Colonic mucosa (tissue), 4 donors: ENCODE data around the gene IMMP2L. TPM values are rescaled to one million over a fixed set of nuclear protein-coding genes. Genes with fewer than 3 reads are reported as not detected.
"Not testable (repeated sequence)": the region's sequence is repeated elsewhere in the genome, so short reads cannot be mapped to it uniquely, and the experiment has no call there.

ENCODE experiments used
- DNase-seq: peaks from one replicate; pipeline ENCODE4 v3.0.0-alpha.2; 2020
- H3K27ac ChIP-seq: fragments of 200-600 bp; one replicate; pipeline ENCODE4 v1.8.0; 2021
- H3K27me3 ChIP-seq: fragments of 200-600 bp; one replicate; pipeline ENCODE4 v1.8.0; 2021
- H3K36me3 ChIP-seq: fragments of 200-600 bp; one replicate; pipeline ENCODE4 v1.8.0; 2021
- H3K4me1 ChIP-seq: fragments of 200-600 bp; one replicate; pipeline ENCODE4 v1.8.0; 2021; ENCODE audit warnings: mild to moderate bottlenecking
- H3K4me3 ChIP-seq: fragments of 200-600 bp; one replicate; pipeline ENCODE4 v1.8.0; 2021
- H3K9ac ChIP-seq, 2 donors: one replicate each; pipeline ENCODE4 v1.7.0; 2013; ENCODE audit warnings: control low read depth in 2 of 2, low read depth in 2 of 2, low read length in 2 of 2
- H3K9me3 ChIP-seq: fragments of 200-600 bp; one replicate; pipeline ENCODE4 v1.8.0; 2021
- CTCF ChIP-seq: fragments of 200-600 bp; IDR thresholded peaks from one replicate; pipeline ENCODE4 v1.8.0; 2022; ENCODE audit warnings: antibody characterized with exemption, mild to moderate bottlenecking
- intact Hi-C: fragments of 100-400 bp; cut with DNase I; formaldehyde crosslinking; loops from one replicate; pipeline ENCODE4 v1.14.1; 2022
- total RNA-seq, 2 donors: library from RNA; stranded (reverse); fragmentation: NEBNext Ultra II Directional in 1 of 2; extraction: Animal tissue kit (Norgen Biotek cat#: 25700) in 1 of 2; gene quantifications; one replicate each; pipeline ENCODE4 v1.2.1, GENCODE V29; 2021
- donor health status: healthy.
- donor health status: DM: no; HTN: no; CAD: no.
- donor health status: DM: no; HTN: no; CAD: no.

The IMMP2L gene
- total RNA-seq, 2 donors from 2014 or later: 13.4 to 15.4 TPM

- no peak for TF ChIP-seq CTCF
- H3K27me3 ChIP-seq: no peaks in the 10 kb centered on the region
- H3K27ac ChIP-seq: no peak overlapping the region
- H3K4me1 ChIP-seq: no peaks in the 10 kb centered on the region
- intact Hi-C loops: no loop called here
- H3K9ac ChIP-seq: no peak overlapping the region
- no peak overlapping the region for H3K4me3 ChIP-seq
- no peak for DNase-seq
- H3K9me3 ChIP-seq: no peaks in the 10 kb centered on the region
- H3K36me3 ChIP-seq: no peaks in the 10 kb centered on the region
Measured at GRCh38 chr7:111594602-111595001, 32.3 kb upstream of the IMMP2L start.

- Histone ChIP-seq H3K36me3 (no peaks in the 10 kb centered on the region), H3K4me1 (no peaks in the 10 kb centered on the region), H3K9me3 (no peaks in the 10 kb centered on the region), H3K4me3 (no peak overlapping the region), H3K27me3 (no peaks in the 10 kb centered on the region), H3K27ac (no peak overlapping the region), H3K9ac (no peak overlapping the region)
- intact Hi-C loops: no loop called here
- no peak for TF ChIP-seq CTCF
- no peak for DNase-seq
Measured at GRCh38 chr7:111593343-111593742, 31.1 kb upstream of the IMMP2L start.

GRCh38 chr7:111588065-111588433, 25.8 kb upstream of the IMMP2L start:
- Histone ChIP-seq H3K27ac (no peak overlapping the region), H3K36me3 (no peaks in the 10 kb centered on the region), H3K27me3 (no peaks in the 10 kb centered on the region), H3K9me3 (no peaks in the 10 kb centered on the region), H3K4me1 (no peaks in the 10 kb centered on the region), H3K4me3 (no peak overlapping the region), H3K9ac (no peak overlapping the region)
- TF ChIP-seq CTCF: no peak
- DNase-seq: no peak
- intact Hi-C loops: no loop called here

DNA sequence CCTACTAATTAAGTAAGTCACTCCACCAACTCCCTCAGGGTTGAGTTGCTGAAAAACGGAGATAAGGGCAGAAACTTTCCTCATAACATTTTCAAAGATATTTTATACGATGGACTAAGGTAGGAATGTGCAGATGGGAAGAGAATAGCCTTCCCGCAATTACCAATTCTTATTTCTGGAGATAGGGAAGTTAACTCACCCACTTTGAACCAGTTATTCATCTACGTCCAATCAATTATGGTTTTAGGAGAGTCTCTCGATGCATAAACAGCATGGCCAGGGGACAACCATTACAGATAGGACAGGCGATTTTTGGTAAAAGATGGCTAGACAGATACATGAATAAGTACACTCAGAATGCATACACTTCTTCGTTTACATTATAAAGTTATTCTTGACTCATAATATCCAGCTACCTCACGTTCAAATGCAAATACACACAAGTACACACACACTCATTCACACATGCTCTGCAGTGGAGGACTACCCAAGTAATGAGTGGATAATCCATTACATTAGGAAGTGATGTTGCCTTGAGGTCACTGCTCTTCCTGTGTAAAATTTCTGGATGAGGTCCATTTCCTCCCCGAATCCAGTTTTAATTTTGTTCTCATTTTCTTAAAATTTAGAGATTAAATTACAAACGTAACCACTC, 25.2 kb upstream of the IMMP2L start:
- intact Hi-C loops: no loop called here

GRCh38 chr7:111586711-111587409, 24.6 kb upstream of the IMMP2L start:
- intact Hi-C loops: no loop called here
- H3K27ac ChIP-seq: no peak overlapping the region
- no peaks in the 10 kb centered on the region for H3K36me3 ChIP-seq
- H3K9ac ChIP-seq: no peak overlapping the region
- H3K4me3 ChIP-seq: no peak overlapping the region
- TF ChIP-seq CTCF: no peak
- no peaks in the 10 kb centered on the region for H3K4me1 ChIP-seq
- no peaks in the 10 kb centered on the region for H3K27me3 ChIP-seq
- no peaks in the 10 kb centered on the region for H3K9me3 ChIP-seq
- DNase-seq: no peak

More for the DNA sequence above, 25.2 kb upstream of the IMMP2L start:
- Histone ChIP-seq H3K9ac (no peak overlapping the region), H3K27me3 (no peaks in the 10 kb centered on the region), H3K4me3 (no peak overlapping the region), H3K36me3 (no peaks in the 10 kb centered on the region), H3K9me3 (no peaks in the 10 kb centered on the region), H3K4me1 (no peaks in the 10 kb centered on the region), H3K27ac (no peak overlapping the region)
- no peak for DNase-seq
- no peak for TF ChIP-seq CTCF

GRCh38 chr7:111581784-111582488, 19.6 kb upstream of the IMMP2L start:
- H3K27ac ChIP-seq, H3K9me3 ChIP-seq, intact Hi-C loops, H3K4me1 ChIP-seq, H3K27me3 ChIP-seq, H3K9ac ChIP-seq, DNase-seq, H3K4me3 ChIP-seq, H3K36me3 ChIP-seq: not testable (repeated sequence)

GRCh38 chr7:111581207-111581606, 18.9 kb upstream of the IMMP2L start:
- H3K9me3 ChIP-seq, H3K27ac ChIP-seq, H3K9ac ChIP-seq, intact Hi-C loops, DNase-seq, H3K27me3 ChIP-seq, H3K36me3 ChIP-seq, H3K4me3 ChIP-seq, H3K4me1 ChIP-seq: not testable (repeated sequence)
